OCI-LY7 (cell line): ENCODE measurements around the gene BTNL3. TPM values are rescaled to one million over a fixed set of nuclear protein-coding genes. Genes with fewer than 3 reads are reported as not detected.
A peak's percentile ranks its signal among the peaks of the same experiment; 100 is the strongest.

Experiments used
- BruUV-seq: library from RNA; stranded (reverse); fragments of 400-500 nt; replicated peaks from 2 replicates; lab custom pipeline; 2021; lab: Mats Ljungman, UMichigan
- CTCF ChIA-PET: fragments of 300-600 bp; sonication (Branson Sonifier 250); formaldehyde crosslinking; loops from one replicate; lab custom pipeline; 2022; ENCODE audit warnings: antibody characterized with exemption; ENCODE audit not compliant: unreplicated experiment; lab: Charles Lee
- POLR2A ChIA-PET: fragments of 300-600 bp; sonication (Branson Sonifier 250); formaldehyde crosslinking; loops from one replicate; lab custom pipeline; 2022; ENCODE audit warnings: antibody characterized with exemption; lab: Charles Lee
- DNase-seq: peaks from one replicate; pipeline ENCODE4 v3.0.0-alpha.2; 2015; ENCODE audit warnings: low spot score
- H2AFZ ChIP-seq: fragments of 200-600 bp; sonication (generic), shearing (Covaris generic); 2 replicates; pipeline ENCODE4 v1.6.1; 2014; ENCODE audit warnings: mild to moderate bottlenecking, antibody characterized with exemption, low read length, moderate library complexity
- H3K27ac ChIP-seq: fragments of 200-600 bp; sonication (generic); 2 replicates; pipeline ENCODE4 v1.5.1; 2014; ENCODE audit warnings: mixed run types, low read depth, mild to moderate bottlenecking, moderate library complexity, low read length, inconsistent platforms; ENCODE audit not compliant: poor library complexity, severe bottlenecking
- H3K36me3 ChIP-seq: fragments of 200-600 bp; sonication (generic); 2 replicates; pipeline ENCODE4 v1.6.1; 2014; ENCODE audit warnings: mild to moderate bottlenecking, antibody characterized with exemption, low read length, moderate library complexity, mixed read lengths; ENCODE audit not compliant: insufficient read depth
- H3K4me1 ChIP-seq: fragments of 200-600 bp; sonication (generic); 2 replicates; pipeline ENCODE4 v1.5.1; 2014; ENCODE audit warnings: mild to moderate bottlenecking, low read length; ENCODE audit not compliant: insufficient read depth, poor library complexity, severe bottlenecking
- H3K4me2 ChIP-seq: fragments of 200-600 bp; sonication (generic); 2 replicates; pipeline ENCODE4 v1.6.1; 2014; ENCODE audit warnings: mild to moderate bottlenecking, low read length
- H3K4me3 ChIP-seq: fragments of 200-600 bp; sonication (generic); 2 replicates; pipeline ENCODE4 v1.5.1; 2014; ENCODE audit warnings: mild to moderate bottlenecking, low read depth, low read length; ENCODE audit not compliant: poor library complexity, severe bottlenecking
- H3K79me2 ChIP-seq: fragments of 200-600 bp; sonication (generic); 2 replicates; pipeline ENCODE4 v1.6.1; 2016; ENCODE audit warnings: low read depth, mild to moderate bottlenecking, low read length, moderate library complexity, mixed read lengths; ENCODE audit not compliant: insufficient read depth
- H3K9me2 ChIP-seq: fragments of 200-600 bp; sonication (generic); 2 replicates; pipeline ENCODE4 v1.6.1; 2016; ENCODE audit warnings: mild to moderate bottlenecking, low read length, mixed read lengths; ENCODE audit not compliant: insufficient read depth
- H3K9me3 ChIP-seq: fragments of 200-600 bp; sonication (generic); 2 replicates; pipeline ENCODE4 v1.6.1; 2014; ENCODE audit warnings: mild to moderate bottlenecking, mixed run types, low read length, mixed read lengths
- H4K20me1 ChIP-seq: fragments of 200-600 bp; sonication (generic); 2 replicates; pipeline ENCODE4 v1.6.1; 2014; ENCODE audit warnings: mild to moderate bottlenecking, antibody characterized with exemption, low read length, moderate library complexity, mixed read lengths; ENCODE audit not compliant: insufficient read depth
- CTCF ChIP-seq: fragments of 200-600 bp; sonication (generic); conservative IDR thresholded peaks from 2 replicates; pipeline ENCODE4 v1.5.1; 2014; ENCODE audit warnings: mild to moderate bottlenecking, antibody characterized with exemption, low read length, moderate library complexity, mixed read lengths
- EZH2phosphoT487 ChIP-seq: fragments of 200-600 bp; sonication (generic); IDR thresholded peaks from 2 replicates; pipeline ENCODE4 v1.6.1; 2018; ENCODE audit warnings: low read depth, borderline replicate concordance, mild to moderate bottlenecking, mixed run types, antibody characterized with exemption, low read length, moderate library complexity, mixed read lengths
- intact Hi-C: fragments of 100-400 bp; cut with micrococcal nuclease; formaldehyde crosslinking; loops from one replicate; pipeline ENCODE4 v1.10.0; 2022; ENCODE audit not compliant: unreplicated experiment
- microRNA-seq: library from miRNA; unstranded; fragments of <30 nt; microRNA quantifications from one replicate; pipeline ENCODE4 v1.2.0, GENCODE V29; 2022; ENCODE audit warnings: borderline replicate concordance
- small RNA-seq: library from RNA; depleted of rRNA; stranded (forward); fragments of <200 nt; gene quantifications from one replicate; pipeline ENCODE3, GENCODE V24; 2014
- total RNA-seq, 2 experiments: library from RNA; depleted of rRNA in 1 of 2; stranded (reverse); fragments of >200 nt in 1 of 2; shearing (Covaris generic) in 1 of 2; gene quantifications; 2 replicates each; pipeline ENCODE4 v1.2.3, GENCODE V29; 2014 to 2022

BTNL3 gene
- total RNA-seq, 2 experiments from 2014 or later = not detected

- H3K27ac ChIP-seq = peak overlapping the region; percentile 99
- H3K36me3 ChIP-seq = peaks cover 58% of the 10 kb centered on the region
- H3K4me2 ChIP-seq = peak overlapping the region; percentile 90
- ChIA-PET CTCF (interaction anchor here (0.6 to 1.4 kb wide), 3 partner anchors 11 to 186 kb away, joined by 3 to 5 read pairs (median 4); no protein-coding TSS in a partner anchor), POLR2A (interaction anchor here (0.6 to 1.6 kb wide), 5 partner anchors 10 to 74 kb away, joined by 3 to 9 read pairs (median 5); no protein-coding TSS in a partner anchor)
- peaks cover 57% of the 10 kb centered on the region for H3K79me2 ChIP-seq
- intact Hi-C loops = loop anchor here (5.0 kb wide), 3 partner anchors 63 to 192 kb away; no protein-coding TSS in a partner anchor
- peak overlapping the region; percentile 84 for H3K4me3 ChIP-seq
- peaks cover 18% of the 10 kb centered on the region for H4K20me1 ChIP-seq
- H3K4me1 ChIP-seq = peaks cover 58% of the 10 kb centered on the region
- H3K9me2 ChIP-seq = no peaks in the 10 kb centered on the region
- H2AFZ ChIP-seq = no peak overlapping the region
- DNase-seq = no peak
- TSS peak; percentile 57 for BruUV-seq
- TF ChIP-seq CTCF (no peak), EZH2phosphoT487 (no peak)
- H3K9me3 ChIP-seq = no peaks in the 10 kb centered on the region
Measured at GRCh38 chr5:181054871-181055459, 66.3 kb downstream of the BTNL3 start.

Small RNAs within 50 kb of the gene (microRNA-seq; reads per million reads assigned to microRNA genes)
- not detected for gene MIR8089

Small RNAs within 50 kb of the gene (small RNA-seq; reads per million reads assigned to genes)
- gene MIR8089 (not detected), gene RNU6-1036P (not detected), gene RPS29P12 (not detected)

Other genes with a start within 250 kb of the BTNL3 start
- gene OR2Y1, start 248.8 kb upstream of the BTNL3 start, total RNA-seq (2014; rRNA removed; shearing (Covaris generic)) = not detected in 2 replicates
- gene OR2Y1, start 248.8 kb upstream of the BTNL3 start, total RNA-seq (2022) = not detected in 2 replicates
- 65.2 and 75.4 TPM in 2 replicates for gene MGAT1, start 186.0 kb upstream of the BTNL3 start, total RNA-seq (2014; rRNA removed; shearing (Covaris generic))
- 95.2 and 103 TPM in 2 replicates for gene MGAT1, start 186.0 kb upstream of the BTNL3 start, total RNA-seq (2022)
- gene ZFP62, start 127.6 kb upstream of the BTNL3 start, total RNA-seq (2014; rRNA removed; shearing (Covaris generic)) = 58.4 and 59.0 TPM in 2 replicates
- 69.2 and 79.1 TPM in 2 replicates for gene ZFP62, start 127.6 kb upstream of the BTNL3 start, total RNA-seq (2022)
- not detected in 2 replicates for gene BTNL8, start 89.7 kb upstream of the BTNL3 start, total RNA-seq (2014; rRNA removed; shearing (Covaris generic))
- gene BTNL8, start 89.7 kb upstream of the BTNL3 start, total RNA-seq (2022) = not detected in 2 replicates
- 162 and 188 TPM in 2 replicates for gene BTNL9, start 51.4 kb downstream of the BTNL3 start, total RNA-seq (2014; rRNA removed; shearing (Covaris generic))
- gene BTNL9, start 51.4 kb downstream of the BTNL3 start, total RNA-seq (2022) = 219 and 232 TPM in 2 replicates
- not detected in 2 replicates for gene OR2V1, start 142.3 kb downstream of the BTNL3 start, total RNA-seq (2014; rRNA removed; shearing (Covaris generic))
- not detected in 2 replicates for gene OR2V1, start 142.3 kb downstream of the BTNL3 start, total RNA-seq (2022)
- gene OR2V2, start 158.7 kb downstream of the BTNL3 start, total RNA-seq (2014; rRNA removed; shearing (Covaris generic)) = 0.06 and 0.23 TPM in 2 replicates
- not detected in 2 replicates for gene OR2V2, start 158.7 kb downstream of the BTNL3 start, total RNA-seq (2022)
- 0.22 and 0.44 TPM in 2 replicates for gene TRIM7, start 216.3 kb downstream of the BTNL3 start, total RNA-seq (2014; rRNA removed; shearing (Covaris generic))
- 1.8 and 2.2 TPM in 2 replicates for gene TRIM7, start 216.3 kb downstream of the BTNL3 start, total RNA-seq (2022)
- gene TRIM41, start 234.4 kb downstream of the BTNL3 start, total RNA-seq (2014; rRNA removed; shearing (Covaris generic)) = 30.2 and 30.4 TPM in 2 replicates
- gene TRIM41, start 234.4 kb downstream of the BTNL3 start, total RNA-seq (2022) = 68.2 and 73.4 TPM in 2 replicates